Ectodermal cell (in vitro differentiated cells): ENCODE data around the gene HEMK1.

Experiments used
- H3K27ac ChIP-seq: 2 replicates; pipeline ENCODE4 v1.7.0; 2013; ENCODE audit warnings: mild to moderate bottlenecking, low read depth, low read length; ENCODE audit not compliant: insufficient read depth, poor library complexity, severe bottlenecking
- H3K27me3 ChIP-seq: 2 replicates; pipeline ENCODE4 v1.7.0; 2013; ENCODE audit warnings: mild to moderate bottlenecking, low read length; ENCODE audit not compliant: insufficient read depth, control insufficient read depth, poor library complexity, severe bottlenecking
- H3K36me3 ChIP-seq: one replicate; pipeline ENCODE4 v1.7.0; 2013; ENCODE audit warnings: low read length; ENCODE audit not compliant: control insufficient read depth, insufficient read depth
- H3K4me1 ChIP-seq: one replicate; pipeline ENCODE4 v1.7.0; 2013; ENCODE audit warnings: low read length; ENCODE audit not compliant: control insufficient read depth, insufficient read depth
- H3K4me3 ChIP-seq: 2 replicates; pipeline ENCODE4 v1.7.0; 2013; ENCODE audit warnings: low read depth, low read length, control low read depth; ENCODE audit not compliant: insufficient read depth
- H3K9me3 ChIP-seq: 2 replicates; pipeline ENCODE4 v1.7.0; 2013; ENCODE audit warnings: mild to moderate bottlenecking, low read length, moderate library complexity; ENCODE audit not compliant: control insufficient read depth
- WGBS, 2 experiments: methylation state at CpG; one replicate each; pipeline ENCODE4 v1.1.7; 2013; ENCODE audit warnings: missing lambda C conversion rate in 2 of 2; 5-methylcytosine and 5-hydroxymethylcytosine counted together

Gene HEMK1

GRCh38 chr3:50532062-50532705 lies 37.1 kb upstream of the HEMK1 start:
- peaks cover 11% of the 10 kb centered on the region for H3K4me1 ChIP-seq
- peaks cover 12% of the 10 kb centered on the region for H3K27me3 ChIP-seq
- H3K36me3 ChIP-seq, result no peaks in the 10 kb centered on the region
- H3K4me3 ChIP-seq, result no peak overlapping the region
- WGBS, 2 experiments, result 91% methylated on average over 9 of the region's 9 CpGs
- H3K9me3 ChIP-seq, result no peaks in the 10 kb centered on the region
- H3K27ac ChIP-seq, result no peak overlapping the region

DNA sequence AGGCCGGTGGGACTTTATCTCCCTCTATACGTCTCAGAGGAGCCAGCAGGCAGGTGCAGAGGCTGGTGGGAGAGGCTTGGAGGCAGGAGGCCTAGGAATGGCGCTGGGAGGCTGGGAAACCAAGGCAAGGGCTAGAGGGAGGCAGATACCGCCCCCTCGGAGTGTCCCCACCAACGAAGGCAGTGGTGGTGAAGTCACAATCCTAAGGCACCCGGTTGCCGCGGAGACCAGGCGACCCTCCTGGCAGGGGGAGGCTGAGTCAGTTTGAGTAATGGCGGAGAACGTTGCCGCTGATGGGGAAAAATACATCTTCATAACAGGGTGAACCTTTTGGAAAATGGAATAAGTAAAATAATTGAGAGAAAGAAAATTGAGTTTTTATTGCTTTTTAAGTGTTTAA lies 36.0 kb upstream of the HEMK1 start:
- no peak overlapping the region for H3K4me3 ChIP-seq
- no peaks in the 10 kb centered on the region for H3K9me3 ChIP-seq
- H3K4me1 ChIP-seq, result peaks cover 11% of the 10 kb centered on the region
- WGBS, 2 experiments, result 69 to 70% methylated on average over 13 of the region's 13 CpGs
- H3K27ac ChIP-seq, result no peak overlapping the region
- no peaks in the 10 kb centered on the region for H3K36me3 ChIP-seq
- H3K27me3 ChIP-seq, result peaks cover 12% of the 10 kb centered on the region

GRCh38 chr3:50533807-50534461 lies 35.4 kb upstream of the HEMK1 start:
- H3K36me3 ChIP-seq, result no peaks in the 10 kb centered on the region
- H3K9me3 ChIP-seq, result no peaks in the 10 kb centered on the region
- H3K27me3 ChIP-seq, result peaks cover 12% of the 10 kb centered on the region
- peaks cover 14% of the 10 kb centered on the region for H3K4me1 ChIP-seq
- WGBS, 2 experiments, result 73 to 74% methylated on average over 9 of the region's 9 CpGs
- no peak overlapping the region for H3K27ac ChIP-seq
- no peak overlapping the region for H3K4me3 ChIP-seq

DNA sequence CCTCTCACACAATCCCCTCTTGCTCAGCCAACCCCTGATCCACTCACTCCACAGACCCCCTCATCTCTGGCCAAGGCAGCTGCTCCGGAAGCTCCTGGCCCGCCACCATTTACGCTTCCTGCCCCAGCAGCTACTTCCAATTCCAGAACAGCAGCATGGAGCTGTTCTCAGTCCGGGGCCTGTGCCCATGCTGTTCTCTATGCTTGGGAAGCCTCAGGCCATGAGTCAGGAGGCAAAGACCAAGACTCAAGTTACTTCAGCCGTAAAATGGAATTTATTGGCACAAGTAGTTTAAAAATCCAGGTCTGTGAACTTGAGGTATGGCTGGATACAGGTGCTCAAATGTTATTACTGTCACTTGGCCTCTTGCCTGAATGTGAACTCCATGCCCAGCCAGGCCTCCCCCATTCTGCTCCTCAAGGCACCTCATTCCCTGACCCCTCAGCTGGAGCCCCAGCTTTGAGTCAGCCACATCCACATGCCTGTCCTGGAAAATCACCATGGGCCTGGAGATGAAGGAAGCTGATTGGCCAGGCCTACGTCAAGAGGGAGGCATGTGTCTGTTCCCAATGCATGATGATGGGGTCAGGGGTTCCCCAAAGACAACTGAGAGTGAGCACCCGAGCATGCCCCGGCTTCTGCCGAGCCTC lies 34.5 kb upstream of the HEMK1 start:
- Histone ChIP-seq H3K27ac (no peak overlapping the region), H3K9me3 (no peaks in the 10 kb centered on the region), H3K36me3 (no peaks in the 10 kb centered on the region), H3K4me1 (peaks cover 22% of the 10 kb centered on the region), H3K4me3 (no peak overlapping the region), H3K27me3 (peaks cover 12% of the 10 kb centered on the region)
- 92% methylated on average over 9 of the region's 9 CpGs for WGBS, 2 experiments

DNA sequence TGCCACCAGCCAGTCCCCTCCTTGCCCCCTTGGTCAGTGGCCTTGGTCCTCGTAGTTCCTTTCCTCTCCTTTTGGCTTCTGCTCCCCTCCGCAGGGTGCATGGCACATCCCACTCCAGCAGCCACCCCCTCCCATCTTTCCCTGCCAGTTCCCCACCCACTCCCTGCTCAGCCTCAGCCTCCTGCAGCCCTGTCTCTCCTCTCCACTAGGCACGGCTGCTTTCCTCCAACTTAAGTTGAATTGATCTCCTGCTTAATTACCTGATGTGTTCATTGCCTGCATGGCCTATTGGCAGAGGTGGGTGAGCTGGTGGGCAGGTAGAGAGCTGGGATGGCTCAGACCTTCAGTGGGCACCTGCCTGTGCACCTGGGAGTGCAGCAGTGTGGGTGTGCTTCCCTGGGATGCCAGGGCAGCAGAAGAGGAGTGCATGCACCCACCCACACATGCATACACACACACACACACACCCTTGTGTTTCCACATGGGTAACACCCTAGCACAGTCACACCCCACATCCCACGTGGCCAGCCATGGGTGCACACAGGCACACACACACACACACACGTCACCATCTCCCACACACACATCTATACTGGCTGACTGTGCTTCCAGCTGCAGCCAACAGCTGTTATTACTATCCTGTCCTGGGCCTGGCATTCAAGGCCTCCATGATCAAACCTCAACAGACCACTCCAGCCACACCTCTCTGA lies 32.7 kb upstream of the HEMK1 start:
- H3K27ac ChIP-seq, result no peak overlapping the region
- peaks cover 24% of the 10 kb centered on the region for H3K4me1 ChIP-seq
- H3K9me3 ChIP-seq, result no peaks in the 10 kb centered on the region
- H3K27me3 ChIP-seq, result no peaks in the 10 kb centered on the region
- no peaks in the 10 kb centered on the region for H3K36me3 ChIP-seq
- 82% methylated on average over 5 of the region's 5 CpGs for WGBS, 2 experiments
- no peak overlapping the region for H3K4me3 ChIP-seq

GRCh38 chr3:50537421-50538129 lies 31.7 kb upstream of the HEMK1 start:
- no peaks in the 10 kb centered on the region for H3K9me3 ChIP-seq
- no peak overlapping the region for H3K27ac ChIP-seq
- no peak overlapping the region for H3K4me3 ChIP-seq
- WGBS, 2 experiments, result 75 to 79% methylated on average over 4 of the region's 4 CpGs
- H3K36me3 ChIP-seq, result no peaks in the 10 kb centered on the region
- H3K27me3 ChIP-seq, result no peaks in the 10 kb centered on the region
- peaks cover 24% of the 10 kb centered on the region for H3K4me1 ChIP-seq

- no peaks in the 10 kb centered on the region for H3K27me3 ChIP-seq
- H3K27ac ChIP-seq, result no peak overlapping the region
- no peak overlapping the region for H3K4me3 ChIP-seq
- no peaks in the 10 kb centered on the region for H3K36me3 ChIP-seq
- peaks cover 13% of the 10 kb centered on the region for H3K4me1 ChIP-seq
- no peaks in the 10 kb centered on the region for H3K9me3 ChIP-seq
- WGBS, 2 experiments, result 52% methylated on average over 17 to 18 of the region's 18 CpGs
Measured at GRCh38 chr3:50539356-50540286, 29.7 kb upstream of the HEMK1 start.

DNA sequence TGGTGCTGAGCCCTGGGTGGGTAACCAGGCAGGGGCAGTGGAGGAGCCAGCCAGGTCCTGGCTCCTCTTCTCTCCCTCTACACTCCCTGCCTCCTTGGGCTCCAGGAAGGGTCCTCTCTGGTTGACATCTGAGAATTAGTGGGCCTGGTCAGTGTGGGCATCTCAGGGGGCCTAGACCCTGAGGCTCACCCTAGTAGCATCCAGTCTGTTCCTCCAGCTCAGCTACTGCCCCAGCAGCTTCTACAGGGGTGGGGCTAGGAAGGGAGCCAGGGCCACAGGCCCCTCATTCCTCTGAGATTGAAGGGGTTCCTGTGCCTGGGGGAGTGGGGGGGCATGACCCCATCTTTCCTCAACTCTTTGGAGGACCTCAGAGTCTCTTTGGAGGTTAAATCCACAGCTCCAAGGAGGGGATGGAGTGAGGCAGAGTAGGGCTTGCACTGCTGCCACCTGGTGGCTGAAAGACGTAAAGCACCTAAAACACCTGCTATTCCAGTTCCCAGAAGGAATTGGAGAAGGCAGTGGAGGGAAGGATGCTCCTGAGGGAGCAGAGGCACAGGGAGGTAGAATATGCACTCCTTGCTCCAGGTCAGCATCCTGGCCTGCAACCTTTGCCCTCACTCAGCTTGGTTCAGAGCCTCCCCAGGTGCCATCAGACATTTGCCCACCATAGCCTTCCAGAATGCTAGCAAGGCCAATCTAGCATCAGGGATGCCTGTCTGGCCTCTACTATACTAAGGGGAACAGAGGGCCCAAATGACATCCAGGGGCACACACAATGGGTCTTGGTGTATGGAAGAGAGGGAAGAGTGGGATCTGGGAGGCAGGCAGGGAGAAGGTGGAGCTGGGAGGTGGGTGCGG lies 26.9 kb upstream of the HEMK1 start:
- H3K4me1 ChIP-seq, result peaks cover 13% of the 10 kb centered on the region
- H3K27me3 ChIP-seq, result no peaks in the 10 kb centered on the region
- H3K4me3 ChIP-seq, result no peak overlapping the region
- no peak overlapping the region for H3K27ac ChIP-seq
- no peaks in the 10 kb centered on the region for H3K36me3 ChIP-seq
- WGBS, 2 experiments, result 50 to 51% methylated on average over 2 of the region's 2 CpGs
- H3K9me3 ChIP-seq, result no peaks in the 10 kb centered on the region
